Testis (tissue), 3 donors: Measurements from ENCODE around the gene PSMD14. TPM values are rescaled to one million over a fixed set of nuclear protein-coding genes. Genes with fewer than 3 reads are reported as not detected.

Source experiments
- DNase-seq: peaks from one replicate; pipeline ENCODE4 v3.0.0-alpha.2; 2019
- H3K27ac ChIP-seq, 2 donors: fragments of 200-600 bp; sonication (generic); one replicate each; pipeline ENCODE4 v1.5.1; 2019
- H3K27me3 ChIP-seq: fragments of 200-600 bp; sonication (generic); one replicate; pipeline ENCODE4 v1.5.1; 2019
- H3K36me3 ChIP-seq: fragments of 200-600 bp; sonication (generic); one replicate; pipeline ENCODE4 v1.5.1; 2017; ENCODE audit warnings: low read depth; ENCODE audit errors: missing control alignments
- H3K4me1 ChIP-seq: fragments of 200-600 bp; sonication (generic); one replicate; pipeline ENCODE4 v1.5.1; 2019
- H3K4me3 ChIP-seq, 2 donors: fragments of 200-600 bp; sonication (generic); one replicate each; pipeline ENCODE4 v1.5.1; 2017 to 2019
- H3K9me3 ChIP-seq: fragments of 200-600 bp; sonication (generic); one replicate; pipeline ENCODE4 v1.5.1; 2017
- CTCF ChIP-seq, 3 experiments: fragments of 450-650 bp in 2 of 3; fragments of 200-600 bp in 1 of 3; sonication (generic) in 1 of 3; IDR thresholded peaks; one replicate each; pipeline ENCODE4 v1.5.1; 2016 to 2019; ENCODE audit warnings: antibody characterized with exemption in 3 of 3, mild to moderate bottlenecking in 2 of 3, moderate library complexity in 1 of 3
- POLR2A ChIP-seq: fragments of 450-650 bp; IDR thresholded peaks from one replicate; pipeline ENCODE4 v1.6.1; 2017; ENCODE audit warnings: antibody characterized with exemption, mild to moderate bottlenecking, moderate library complexity
- WGBS, 2 donors: methylation state at CpG; one replicate each; pipeline ENCODE4 v1.1.5; 2018; 5-methylcytosine and 5-hydroxymethylcytosine counted together
- intact Hi-C: fragments of 100-400 bp; cut with DNase I; formaldehyde crosslinking; loops from one replicate; pipeline ENCODE4 v1.15.1; 2023; ENCODE audit warnings: low total_unique reads
- polyA plus RNA-seq: library from polyadenylated mRNA; stranded (reverse); fragments of 350-450 nt; fragmentation: Illumina TruSeq; extraction: RNeasy Lipid Tissue Mini Kit (QIAGEN cat#74804); gene quantifications from one replicate; pipeline ENCODE4 v1.2.3, GENCODE V29; 2014; ENCODE audit warnings: low read depth, low replicate concordance; ENCODE audit not compliant: insufficient read depth
- total RNA-seq, 2 donors: library from RNA; depleted of rRNA; stranded (reverse); fragments of >200 nt; gene quantifications; one replicate each; pipeline ENCODE4 v1.2.3, GENCODE V29; 2016

Gene PSMD14
- total and polyA plus RNA-seq, 3 donors from 2014 or later, result 43.7 to 61.1 (median 48.0) TPM

GRCh38 chr2:161432107-161432506, 123.9 kb downstream of the PSMD14 start:
- WGBS, 2 donors, result 85 to 89% methylated on average over 3 of the region's 3 CpGs
- TF ChIP-seq CTCF (IDR thresholded peaks at IDR 0.05) (no peak), POLR2A (no peak)
- Histone ChIP-seq H3K9me3 (no peaks in the 10 kb centered on the region), H3K4me1 (no peaks in the 10 kb centered on the region), H3K27me3 (no peaks in the 10 kb centered on the region), H3K27ac (no peak overlapping the region), H3K4me3 (no peak overlapping the region), H3K36me3 (no peaks in the 10 kb centered on the region)
- no peak for DNase-seq
- intact Hi-C loops, result no loop called here

DNA sequence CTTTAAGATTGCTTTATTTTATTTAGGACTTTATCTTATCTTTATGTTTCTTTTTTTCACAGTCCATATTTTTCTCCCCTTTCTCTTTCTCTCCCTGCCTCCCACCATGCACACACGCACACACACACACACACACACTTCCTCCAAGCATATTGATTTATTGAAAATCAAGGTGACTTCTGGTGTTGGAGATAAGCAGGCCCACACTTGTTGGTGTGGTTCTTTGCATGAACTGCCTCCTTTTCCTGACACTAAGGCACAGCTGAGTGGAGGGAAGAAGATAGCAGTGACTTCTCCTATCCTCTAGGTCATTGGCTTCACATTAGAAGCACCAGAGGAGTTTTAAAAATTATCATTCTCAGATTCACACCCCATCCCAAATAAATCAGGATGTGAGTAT, 125.9 kb downstream of the PSMD14 start:
- no peaks in the 10 kb centered on the region for H3K36me3 ChIP-seq
- TF ChIP-seq POLR2A (no peak), CTCF (IDR thresholded peaks at IDR 0.05) (no peak)
- intact Hi-C loops, result no loop called here
- 27 to 36% methylated on average over 1 of the region's 1 CpG for WGBS, 2 donors
- no peaks in the 10 kb centered on the region for H3K27me3 ChIP-seq
- no peak for DNase-seq
- H3K4me1 ChIP-seq, result no peaks in the 10 kb centered on the region
- H3K9me3 ChIP-seq, result no peaks in the 10 kb centered on the region
- H3K27ac ChIP-seq, result no peak overlapping the region
- H3K4me3 ChIP-seq, result no peak overlapping the region

DNA sequence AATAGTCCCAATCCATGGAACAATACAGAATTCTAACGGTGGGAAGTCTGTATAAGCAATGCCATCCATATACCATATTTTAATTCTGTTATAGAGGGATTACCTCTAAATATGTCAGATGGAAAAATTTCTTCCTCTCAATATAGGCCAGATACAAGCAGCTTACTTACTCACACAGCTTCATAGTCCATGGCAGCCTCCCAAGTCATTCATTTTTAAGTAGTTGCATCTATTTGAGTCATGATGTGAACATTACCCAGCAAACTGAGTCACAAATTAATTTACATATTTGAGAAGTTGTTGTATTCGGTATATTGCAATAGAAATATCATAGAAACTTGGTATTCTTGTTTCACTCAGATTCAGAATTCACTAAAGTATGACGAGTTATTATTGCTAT, 128.2 kb downstream of the PSMD14 start:
- Histone ChIP-seq H3K27ac (no peak overlapping the region), H3K4me1 (no peaks in the 10 kb centered on the region), H3K36me3 (no peaks in the 10 kb centered on the region), H3K4me3 (no peak overlapping the region), H3K9me3 (no peaks in the 10 kb centered on the region), H3K27me3 (no peaks in the 10 kb centered on the region)
- TF ChIP-seq POLR2A, result no peak
- no peak for TF ChIP-seq CTCF (IDR thresholded peaks at IDR 0.05)
- WGBS, 2 donors, result 89 to 90% methylated on average over 3 of the region's 3 CpGs
- intact Hi-C loops, result no loop called here
- DNase-seq, result no peak

- no peaks in the 10 kb centered on the region for H3K9me3 ChIP-seq
- H3K36me3 ChIP-seq, result no peaks in the 10 kb centered on the region
- H3K27ac ChIP-seq, result no peak overlapping the region
- H3K27me3 ChIP-seq, result no peaks in the 10 kb centered on the region
- no peak for DNase-seq
- H3K4me3 ChIP-seq, result no peak overlapping the region
- WGBS, 2 donors, result 57 to 69% methylated on average over 2 of the region's 2 CpGs
- intact Hi-C loops, result no loop called here
- no peaks in the 10 kb centered on the region for H3K4me1 ChIP-seq
- TF ChIP-seq CTCF (IDR thresholded peaks at IDR 0.05), result no peak
- TF ChIP-seq POLR2A, result no peak
Observed at GRCh38 chr2:161438598-161438997, 130.4 kb downstream of the PSMD14 start.

DNA sequence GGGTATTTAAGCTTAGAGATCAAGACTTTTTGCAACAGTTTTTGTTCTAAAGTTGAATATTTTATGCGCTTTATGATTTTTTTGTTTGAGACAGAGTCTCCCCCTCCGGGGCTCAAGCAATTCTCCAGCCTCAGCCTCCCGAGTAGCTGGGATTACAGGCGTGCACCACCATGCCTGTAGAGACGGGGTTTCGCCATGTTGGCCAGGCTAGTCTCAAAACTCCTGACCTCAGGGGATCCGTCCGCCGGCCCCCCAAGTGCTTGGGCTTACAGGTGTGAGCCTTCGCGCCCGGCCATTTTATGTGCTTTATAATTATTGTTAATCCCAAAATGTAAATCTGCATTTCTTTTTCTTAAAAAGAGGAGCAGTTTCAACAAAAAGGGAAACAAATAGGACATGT, 136.9 kb downstream of the PSMD14 start:
- peak; percentile 29 for DNase-seq
- no peak for TF ChIP-seq CTCF (IDR thresholded peaks at IDR 0.05)
- TF ChIP-seq POLR2A, result no peak
- WGBS, 2 donors, result 57 to 80% methylated on average over 12 of the region's 12 CpGs
- no peaks in the 10 kb centered on the region for H3K4me1 ChIP-seq
- H3K27me3 ChIP-seq, result no peaks in the 10 kb centered on the region
- intact Hi-C loops, result no loop called here
- no peaks in the 10 kb centered on the region for H3K9me3 ChIP-seq
- no peaks in the 10 kb centered on the region for H3K36me3 ChIP-seq
- no peak overlapping the region for H3K27ac ChIP-seq
- H3K4me3 ChIP-seq, result no peak overlapping the region
